OCI-LY3 (cell line): ENCODE results near the gene IRX4.

Experiments
- H2AFZ ChIP-seq: fragments of 200-600, 300-600 bp; shearing (Covaris generic); 2 replicates; pipeline ENCODE4 v1.6.0; 2014; ENCODE audit warnings: antibody characterized with exemption, low read depth, low read length
- H3K27ac ChIP-seq: fragments of 200-600, 300-600 bp; sonication (generic); 2 replicates; pipeline ENCODE4 v1.5.1; 2014; ENCODE audit warnings: mild to moderate bottlenecking, low read length, moderate library complexity, mixed read lengths
- H3K27me3 ChIP-seq: fragments of 200-600, 300-600 bp; sonication (generic); 2 replicates; pipeline ENCODE4 v1.6.1; 2014; ENCODE audit warnings: low read depth, low read length, mixed read lengths
- H3K36me3 ChIP-seq: fragments of 200-600, 300-600 bp; sonication (generic); replicated peaks from 2 replicates; pipeline ENCODE3; 2014; ENCODE audit warnings: low read depth, low read length, mixed read lengths
- H3K4me1 ChIP-seq: fragments of 300-600, 200-600 bp; sonication (generic); 2 replicates; pipeline ENCODE4 v1.6.1; 2014; ENCODE audit warnings: low read length, mixed read lengths
- H3K4me2 ChIP-seq: fragments of 200-600, 300-600 bp; sonication (generic); 2 replicates; pipeline ENCODE4 v1.6.1; 2014; ENCODE audit warnings: low read length, mixed read lengths
- H3K4me3 ChIP-seq: fragments of 300-600, 200-600 bp; sonication (generic); 2 replicates; pipeline ENCODE4 v1.5.1; 2014; ENCODE audit warnings: antibody characterized with exemption, mild to moderate bottlenecking, low read length, moderate library complexity
- H3K79me2 ChIP-seq: fragments of 300-600, 200-600 bp; shearing (Covaris generic); 2 replicates; pipeline ENCODE4 v1.6.1; 2014; ENCODE audit warnings: mild to moderate bottlenecking, low read length, mixed read lengths
- H3K9ac ChIP-seq: fragments of 300-600, 200-600 bp; shearing (Covaris generic); 2 replicates; pipeline ENCODE4 v1.6.0; 2014; ENCODE audit warnings: mild to moderate bottlenecking, low read length, moderate library complexity
- H3K9me3 ChIP-seq: fragments of 200-600, 300-600 bp; shearing (Covaris generic); 2 replicates; pipeline ENCODE4 v1.6.1; 2014; ENCODE audit warnings: low read length, mixed read lengths; ENCODE audit not compliant: insufficient read depth
- H4K20me1 ChIP-seq: fragments of 200-600, 300-600 bp; sonication (generic); 2 replicates; pipeline ENCODE4 v1.6.1; 2016; ENCODE audit warnings: low read length, mixed read lengths; ENCODE audit not compliant: insufficient read depth
- CTCF ChIP-seq: fragments of 200-600, 300-600 bp; sonication (generic); IDR thresholded peaks from 2 replicates; pipeline ENCODE4 v1.5.1; 2014; ENCODE audit warnings: antibody characterized with exemption, low read length, low read depth
- EZH2phosphoT487 ChIP-seq: fragments of 200-600 bp; shearing (Covaris generic); IDR thresholded peaks from 2 replicates; pipeline ENCODE4 v1.6.1; 2018; ENCODE audit warnings: antibody characterized with exemption, mixed run types, low read depth

The IRX4 gene

GRCh38 chr5:1894243-1894642, 11.5 kb upstream of the IRX4 start:
- TF ChIP-seq CTCF (no peak), EZH2phosphoT487 (no peak)
- Histone ChIP-seq H3K4me2 (no peak overlapping the region), H3K36me3 (no peaks in the 10 kb centered on the region), H3K4me1 (no peaks in the 10 kb centered on the region), H3K9ac (no peak overlapping the region), H4K20me1 (no peaks in the 10 kb centered on the region), H3K27me3 (no peaks in the 10 kb centered on the region), H3K27ac (no peak overlapping the region), H2AFZ (no peak overlapping the region), H3K9me3 (no peaks in the 10 kb centered on the region), H3K79me2 (no peaks in the 10 kb centered on the region), H3K4me3 (no peak overlapping the region)

- Histone ChIP-seq H3K9me3 (no peaks in the 10 kb centered on the region), H3K79me2 (no peaks in the 10 kb centered on the region), H2AFZ (no peak overlapping the region), H3K4me2 (no peak overlapping the region), H3K9ac (no peak overlapping the region), H3K36me3 (no peaks in the 10 kb centered on the region), H3K4me3 (no peak overlapping the region), H3K4me1 (no peaks in the 10 kb centered on the region), H3K27me3 (no peaks in the 10 kb centered on the region), H3K27ac (no peak overlapping the region), H4K20me1 (no peaks in the 10 kb centered on the region)
- no peak for TF ChIP-seq CTCF
These were observed 11.0 kb upstream of the IRX4 start for GRCh38 chr5:1893754-1894153.

- H3K9me3 ChIP-seq, result no peaks in the 10 kb centered on the region
- H3K9ac ChIP-seq, result no peak overlapping the region
- TF ChIP-seq CTCF, result no peak
- TF ChIP-seq EZH2phosphoT487, result no peak
- H2AFZ ChIP-seq, result no peak overlapping the region
- no peaks in the 10 kb centered on the region for H3K36me3 ChIP-seq
- no peaks in the 10 kb centered on the region for H4K20me1 ChIP-seq
- H3K27me3 ChIP-seq, result no peaks in the 10 kb centered on the region
- H3K79me2 ChIP-seq, result no peaks in the 10 kb centered on the region
- no peaks in the 10 kb centered on the region for H3K4me1 ChIP-seq
- no peak overlapping the region for H3K4me2 ChIP-seq
- H3K27ac ChIP-seq, result no peak overlapping the region
- H3K4me3 ChIP-seq, result no peak overlapping the region
These were observed 10.1 kb upstream of the IRX4 start for GRCh38 chr5:1892685-1893445.

- Histone ChIP-seq H3K9ac (no peak overlapping the region), H3K4me3 (no peak overlapping the region), H2AFZ (no peak overlapping the region), H3K27me3 (no peaks in the 10 kb centered on the region), H3K4me1 (no peaks in the 10 kb centered on the region), H3K79me2 (no peaks in the 10 kb centered on the region), H3K36me3 (no peaks in the 10 kb centered on the region), H3K9me3 (no peaks in the 10 kb centered on the region), H4K20me1 (no peaks in the 10 kb centered on the region), H3K4me2 (no peak overlapping the region), H3K27ac (no peak overlapping the region)
- TF ChIP-seq EZH2phosphoT487 (no peak), CTCF (no peak)
These were observed 9.5 kb upstream of the IRX4 start for GRCh38 chr5:1892211-1892610.
